ENCODE data around the gene XYLB. TPM values are rescaled to one million over a fixed set of nuclear protein-coding genes. Genes with fewer than 3 reads are reported as not detected.

The XYLB gene
- total RNA-seq, 1 experiment from 2014 or later, result 11.2 TPM

- ATAC-seq (peak; percentile 64), DNase-seq (peak; percentile 43)
- Histone ChIP-seq H3K4me1 (ENCODE audit: insufficient read depth, low read length) (no peaks in the 10 kb centered on the region), H2AFZ (ENCODE audit: low read length) (no peak overlapping the region), H4K20me1 (ENCODE audit: low read length) (no peaks in the 10 kb centered on the region), H3F3A (ENCODE audit: low read length, unreplicated experiment) (no peaks in the 10 kb centered on the region), H3K27me3 (ENCODE audit: low read length) (no peaks in the 10 kb centered on the region), H3K4me3 (ENCODE audit: low read length) (no peak overlapping the region), H3K9ac (ENCODE audit: low read length) (no peak overlapping the region), H3K27ac (ENCODE audit: low read length) (no peak overlapping the region), H3K4me2 (ENCODE audit: low read length) (no peak overlapping the region), H3K79me2 (ENCODE audit: low read length) (no peaks in the 10 kb centered on the region), H3K36me3 (ENCODE audit: low read depth, low read length) (no peaks in the 10 kb centered on the region), H3K9me2 (replicated peaks; ENCODE audit: low read length) (no peaks in the 10 kb centered on the region), H3K9me3 (ENCODE audit: low read length) (no peaks in the 10 kb centered on the region)
- ChIA-PET POLR2A (ENCODE audit: unreplicated experiment) (no interaction called here), CTCF (no interaction called here)
- intact Hi-C loops (cut with micrococcal nuclease), result no loop called here
- no TSS peak for BruUV-seq (replicated peaks)
- no peak for TF ChIP-seq EZH2 (IDR thresholded peaks at IDR 0.05; ENCODE audit: low read length, unreplicated experiment)
- TF ChIP-seq CTCF (conservative IDR thresholded peaks at IDR 0.05; ENCODE audit: low read depth, low read length), result no peak
- no peak for TF ChIP-seq EZH2phosphoT487 (IDR thresholded peaks at IDR 0.05; ENCODE audit: borderline replicate concordance, low read length)
These were observed 12.2 kb upstream of the XYLB start for GRCh38 chr3:38334142-38335055.

GRCh38 chr3:38335263-38335662, 11.3 kb upstream of the XYLB start:
- ChIA-PET CTCF (interaction anchor here (0.5 kb wide), 1 partner anchor 1161 kb away, joined by 5 read pairs; no protein-coding TSS in a partner anchor), POLR2A (ENCODE audit: unreplicated experiment) (no interaction called here)
- BruUV-seq (replicated peaks), result no TSS peak
- intact Hi-C loops (cut with micrococcal nuclease), result no loop called here
- Histone ChIP-seq H4K20me1 (ENCODE audit: low read length) (no peaks in the 10 kb centered on the region), H3K79me2 (ENCODE audit: low read length) (no peaks in the 10 kb centered on the region), H3K27me3 (ENCODE audit: low read length) (no peaks in the 10 kb centered on the region), H3K4me2 (ENCODE audit: low read length) (no peak overlapping the region), H3K27ac (ENCODE audit: low read length) (no peak overlapping the region), H3K9me2 (replicated peaks; ENCODE audit: low read length) (no peaks in the 10 kb centered on the region), H2AFZ (ENCODE audit: low read length) (no peak overlapping the region), H3K36me3 (ENCODE audit: low read depth, low read length) (no peaks in the 10 kb centered on the region), H3K9ac (ENCODE audit: low read length) (no peak overlapping the region), H3K4me3 (ENCODE audit: low read length) (no peak overlapping the region), H3K9me3 (ENCODE audit: low read length) (no peaks in the 10 kb centered on the region), H3K4me1 (ENCODE audit: insufficient read depth, low read length) (no peaks in the 10 kb centered on the region), H3F3A (ENCODE audit: low read length, unreplicated experiment) (no peaks in the 10 kb centered on the region)
- DNase-seq, result no peak
- TF ChIP-seq EZH2 (IDR thresholded peaks at IDR 0.05; ENCODE audit: low read length, unreplicated experiment) (no peak), EZH2phosphoT487 (IDR thresholded peaks at IDR 0.05; ENCODE audit: borderline replicate concordance, low read length) (no peak), CTCF (conservative IDR thresholded peaks at IDR 0.05; ENCODE audit: low read depth, low read length) (no peak)
- no peak for ATAC-seq

GRCh38 chr3:38337703-38338102, 8.9 kb upstream of the XYLB start:
- intact Hi-C loops (cut with micrococcal nuclease), result no loop called here
- H3K4me2 ChIP-seq (ENCODE audit: low read length), result no peak overlapping the region
- no peaks in the 10 kb centered on the region for H4K20me1 ChIP-seq (ENCODE audit: low read length)
- TF ChIP-seq EZH2 (IDR thresholded peaks at IDR 0.05; ENCODE audit: low read length, unreplicated experiment) (no peak), EZH2phosphoT487 (IDR thresholded peaks at IDR 0.05; ENCODE audit: borderline replicate concordance, low read length) (no peak), CTCF (conservative IDR thresholded peaks at IDR 0.05; ENCODE audit: low read depth, low read length) (no peak)
- ChIA-PET POLR2A (ENCODE audit: unreplicated experiment) (no interaction called here), CTCF (no interaction called here)
- DNase-seq, result no peak
- no peaks in the 10 kb centered on the region for H3K79me2 ChIP-seq (ENCODE audit: low read length)
- H3K9ac ChIP-seq (ENCODE audit: low read length), result no peak overlapping the region
- no peaks in the 10 kb centered on the region for H3K36me3 ChIP-seq (ENCODE audit: low read depth, low read length)
- H3F3A ChIP-seq (ENCODE audit: low read length, unreplicated experiment), result no peaks in the 10 kb centered on the region
- no peak overlapping the region for H2AFZ ChIP-seq (ENCODE audit: low read length)
- H3K27ac ChIP-seq (ENCODE audit: low read length), result no peak overlapping the region
- BruUV-seq (replicated peaks), result no TSS peak
- no peak overlapping the region for H3K4me3 ChIP-seq (ENCODE audit: low read length)
- no peaks in the 10 kb centered on the region for H3K27me3 ChIP-seq (ENCODE audit: low read length)
- H3K9me3 ChIP-seq (ENCODE audit: low read length), result no peaks in the 10 kb centered on the region
- no peak for ATAC-seq
- H3K4me1 ChIP-seq (ENCODE audit: insufficient read depth, low read length), result no peaks in the 10 kb centered on the region
- H3K9me2 ChIP-seq (replicated peaks; ENCODE audit: low read length), result no peaks in the 10 kb centered on the region

All from PC-3 (cell line).